ENCODE results near the gene TRANK1.

The TRANK1 gene

DNA sequence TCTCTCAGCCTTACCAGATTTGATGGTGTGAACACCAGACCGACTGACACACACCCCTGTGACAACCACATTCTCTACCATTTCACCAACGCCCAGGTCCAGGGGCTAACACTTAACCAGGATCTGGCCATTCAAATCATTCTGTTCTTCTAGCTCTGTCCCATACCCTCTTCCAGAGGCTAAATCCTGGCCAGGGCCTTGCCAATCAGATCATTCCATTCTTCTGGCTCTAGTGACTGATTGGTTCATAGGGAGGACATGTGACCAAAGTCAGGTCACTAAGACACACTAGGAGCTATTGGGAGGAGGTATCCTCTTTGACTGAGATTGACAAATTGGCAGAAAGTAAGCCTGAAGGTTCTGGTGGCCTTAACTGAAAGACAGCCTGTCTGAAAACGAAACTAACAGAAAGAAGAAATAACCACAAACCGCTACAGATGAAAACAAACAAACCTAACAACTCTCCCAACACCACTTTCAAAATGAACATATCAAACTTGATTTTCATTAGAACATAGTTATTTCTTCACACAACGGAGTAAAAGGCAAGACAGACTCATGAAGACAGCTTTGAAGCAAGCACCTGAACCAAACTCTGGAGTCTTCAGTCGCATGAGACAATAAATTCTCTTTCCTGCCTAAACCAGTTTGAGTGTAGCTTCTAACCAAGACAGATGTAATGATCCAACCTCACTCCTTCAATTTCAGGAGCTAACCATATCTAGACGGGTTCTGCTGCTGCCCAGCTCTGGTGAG is 68.5 kb downstream of the TRANK1 start (continued):
- no peak for TF ChIP-seq SNAI2 (CRISPR knock-in tag; IDR thresholded peaks at IDR 0.05)

- TF ChIP-seq ZNF70 (CRISPR knock-in tag; IDR thresholded peaks at IDR 0.05) (no peak), ZC3H10 (CRISPR knock-in tag; IDR thresholded peaks at IDR 0.05) (no peak), GLIS3 (CRISPR knock-in tag; IDR thresholded peaks at IDR 0.05) (no peak), ESRRG (CRISPR knock-in tag; IDR thresholded peaks at IDR 0.05) (no peak), RARB (CRISPR knock-in tag; IDR thresholded peaks at IDR 0.05) (no peak), ZFP30 (CRISPR knock-in tag; IDR thresholded peaks at IDR 0.05) (no peak), ARNTL (CRISPR knock-in tag; IDR thresholded peaks at IDR 0.05; ENCODE audit: borderline replicate concordance, low read depth) (no peak), CSRNP3 (CRISPR knock-in tag; IDR thresholded peaks at IDR 0.05) (no peak), TCF4 (CRISPR knock-in tag; IDR thresholded peaks at IDR 0.05; ENCODE audit: borderline replicate concordance) (no peak), ZNF8 (CRISPR knock-in tag; IDR thresholded peaks at IDR 0.05) (no peak)
- TF ChIP-seq, protein P1, sequence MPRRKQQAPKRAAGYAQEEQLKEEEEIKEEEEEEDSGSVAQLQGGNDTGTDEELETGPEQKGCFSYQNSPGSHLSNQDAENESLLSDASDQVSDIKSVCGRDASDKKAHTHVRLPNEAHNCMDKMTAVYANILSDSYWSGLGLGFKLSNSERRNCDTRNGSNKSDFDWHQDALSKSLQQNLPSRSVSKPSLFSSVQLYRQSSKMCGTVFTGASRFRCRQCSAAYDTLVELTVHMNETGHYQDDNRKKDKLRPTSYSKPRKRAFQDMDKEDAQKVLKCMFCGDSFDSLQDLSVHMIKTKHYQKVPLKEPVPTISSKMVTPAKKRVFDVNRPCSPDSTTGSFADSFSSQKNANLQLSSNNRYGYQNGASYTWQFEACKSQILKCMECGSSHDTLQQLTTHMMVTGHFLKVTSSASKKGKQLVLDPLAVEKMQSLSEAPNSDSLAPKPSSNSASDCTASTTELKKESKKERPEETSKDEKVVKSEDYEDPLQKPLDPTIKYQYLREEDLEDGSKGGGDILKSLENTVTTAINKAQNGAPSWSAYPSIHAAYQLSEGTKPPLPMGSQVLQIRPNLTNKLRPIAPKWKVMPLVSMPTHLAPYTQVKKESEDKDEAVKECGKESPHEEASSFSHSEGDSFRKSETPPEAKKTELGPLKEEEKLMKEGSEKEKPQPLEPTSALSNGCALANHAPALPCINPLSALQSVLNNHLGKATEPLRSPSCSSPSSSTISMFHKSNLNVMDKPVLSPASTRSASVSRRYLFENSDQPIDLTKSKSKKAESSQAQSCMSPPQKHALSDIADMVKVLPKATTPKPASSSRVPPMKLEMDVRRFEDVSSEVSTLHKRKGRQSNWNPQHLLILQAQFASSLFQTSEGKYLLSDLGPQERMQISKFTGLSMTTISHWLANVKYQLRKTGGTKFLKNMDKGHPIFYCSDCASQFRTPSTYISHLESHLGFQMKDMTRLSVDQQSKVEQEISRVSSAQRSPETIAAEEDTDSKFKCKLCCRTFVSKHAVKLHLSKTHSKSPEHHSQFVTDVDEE (CRISPR knock-in tag; IDR thresholded peaks at IDR 0.05) = no peak
- TF ChIP-seq, protein P2, sequence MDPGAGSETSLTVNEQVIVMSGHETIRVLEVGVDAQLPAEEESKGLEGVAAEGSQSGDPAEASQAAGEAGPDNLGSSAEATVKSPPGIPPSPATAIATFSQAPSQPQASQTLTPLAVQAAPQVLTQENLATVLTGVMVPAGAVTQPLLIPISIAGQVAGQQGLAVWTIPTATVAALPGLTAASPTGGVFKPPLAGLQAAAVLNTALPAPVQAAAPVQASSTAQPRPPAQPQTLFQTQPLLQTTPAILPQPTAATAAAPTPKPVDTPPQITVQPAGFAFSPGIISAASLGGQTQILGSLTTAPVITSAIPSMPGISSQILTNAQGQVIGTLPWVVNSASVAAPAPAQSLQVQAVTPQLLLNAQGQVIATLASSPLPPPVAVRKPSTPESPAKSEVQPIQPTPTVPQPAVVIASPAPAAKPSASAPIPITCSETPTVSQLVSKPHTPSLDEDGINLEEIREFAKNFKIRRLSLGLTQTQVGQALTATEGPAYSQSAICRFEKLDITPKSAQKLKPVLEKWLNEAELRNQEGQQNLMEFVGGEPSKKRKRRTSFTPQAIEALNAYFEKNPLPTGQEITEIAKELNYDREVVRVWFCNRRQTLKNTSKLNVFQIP (CRISPR knock-in tag; IDR thresholded peaks at IDR 0.05; ENCODE audit: borderline replicate concordance, low read depth) = no peak
- no peak for ATAC-seq
These were observed 69.5 kb downstream of the TRANK1 start for GRCh38 chr3:36875397-36875796.

GRCh38 chr3:36874424-36874823 is 70.4 kb downstream of the TRANK1 start:
- TF ChIP-seq TCF4 (CRISPR knock-in tag; IDR thresholded peaks at IDR 0.05; ENCODE audit: borderline replicate concordance) (no peak), ZNF8 (CRISPR knock-in tag; IDR thresholded peaks at IDR 0.05) (no peak), GLIS3 (CRISPR knock-in tag; IDR thresholded peaks at IDR 0.05) (no peak)
- no peak for ATAC-seq

GRCh38 chr3:36871379-36872126 is 73.3 kb downstream of the TRANK1 start:
- ATAC-seq = no peak
- TF ChIP-seq ISL1 (CRISPR knock-in tag; IDR thresholded peaks at IDR 0.05) = no peak
- no peak for TF ChIP-seq BACH2 (CRISPR knock-in tag; IDR thresholded peaks at IDR 0.05; ENCODE audit: borderline replicate concordance)
- no peak for TF ChIP-seq GLIS3 (CRISPR knock-in tag; IDR thresholded peaks at IDR 0.05)
- TF ChIP-seq ARNTL (CRISPR knock-in tag; IDR thresholded peaks at IDR 0.05; ENCODE audit: borderline replicate concordance, low read depth) = no peak
- TF ChIP-seq CREB5 (CRISPR knock-in tag; IDR thresholded peaks at IDR 0.05; ENCODE audit: low read depth) = no peak
- TF ChIP-seq ZFP3 (CRISPR knock-in tag; IDR thresholded peaks at IDR 0.05) = no peak
- no peak for TF ChIP-seq PATZ1 (CRISPR knock-in tag; IDR thresholded peaks at IDR 0.05; ENCODE audit: borderline replicate concordance)
- no peak for TF ChIP-seq RARB (CRISPR knock-in tag; IDR thresholded peaks at IDR 0.05)
- TF ChIP-seq SNAI2 (CRISPR knock-in tag; IDR thresholded peaks at IDR 0.05) = no peak
- TF ChIP-seq ESRRG (CRISPR knock-in tag; IDR thresholded peaks at IDR 0.05) = no peak
- no peak for TF ChIP-seq CSRNP3 (CRISPR knock-in tag; IDR thresholded peaks at IDR 0.05)

Measured in SK-N-SH treated with all-trans-retinoic acid at 6 μM for 48 hours (cell line).